GM19438 (cell line): ENCODE measurements around the gene AAMP.
A peak's percentile ranks its signal among the peaks of the same experiment; 100 is the strongest.
"Not testable (repeated sequence)": the region's sequence is repeated elsewhere in the genome, so short reads cannot be mapped to it uniquely, and the experiment has no call there.

Experiments
- ATAC-seq: cut with Tn5 transposase; IDR thresholded peaks from one replicate; pipeline ENCODE4 v1.9.1; 2021; ENCODE audit warnings: low read depth; ENCODE audit not compliant: unreplicated experiment

Gene AAMP

DNA sequence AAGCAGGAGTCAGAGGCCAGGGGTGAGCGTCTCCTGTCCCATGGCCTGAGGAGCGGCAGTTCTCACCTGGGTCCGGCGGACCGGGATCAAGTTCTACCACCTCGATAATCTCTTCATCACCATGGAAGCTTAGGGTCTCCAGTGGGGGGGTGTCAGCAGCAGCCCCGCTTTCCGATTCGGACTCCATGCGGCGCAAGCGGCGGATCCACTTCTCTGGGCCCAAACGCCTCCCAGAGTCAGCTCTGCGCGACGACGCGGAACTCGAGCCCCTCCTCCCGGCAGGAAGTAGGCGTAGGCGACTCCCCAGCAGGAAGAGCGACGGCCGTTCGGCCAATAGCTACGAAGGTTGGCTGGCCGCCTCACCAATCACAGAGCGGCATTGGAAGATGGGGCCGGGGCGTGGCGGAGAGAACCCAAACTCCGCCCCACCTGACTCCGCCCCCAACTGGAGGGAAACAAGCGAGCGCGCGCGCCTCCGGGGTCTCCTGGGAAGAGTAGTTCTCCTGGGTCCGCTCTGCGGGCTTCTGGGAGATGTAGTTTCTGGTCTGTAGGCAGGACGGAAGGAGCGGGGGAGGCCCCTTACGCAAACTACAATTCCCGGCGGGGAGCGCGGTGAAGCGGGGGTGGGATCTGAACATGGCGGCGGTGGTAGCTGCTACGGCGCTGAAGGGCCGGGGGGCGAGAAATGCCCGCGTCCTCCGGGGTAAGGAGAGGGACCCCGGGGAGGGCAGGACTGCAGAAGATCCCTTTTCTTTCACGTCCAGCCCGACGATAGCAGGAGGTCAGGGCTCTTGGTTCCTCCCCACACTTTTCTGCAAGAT lies at the start of gene AAMP, which contains the start of gene PNKD:
TSS of gene AAMP (minus strand) at position 238 of the 821 bp plus-strand sequence. CDS start at position 187, 51 bp downstream.
TSS of gene PNKD (plus strand) at position 620 of the 821 bp plus-strand sequence. CDS start at position 637, 17 bp downstream.
- ATAC-seq, result peak; percentile 87

GRCh38 chr2:218318241-218318640 lies 48.3 kb upstream of the AAMP start:
- ATAC-seq, result no peak

DNA sequence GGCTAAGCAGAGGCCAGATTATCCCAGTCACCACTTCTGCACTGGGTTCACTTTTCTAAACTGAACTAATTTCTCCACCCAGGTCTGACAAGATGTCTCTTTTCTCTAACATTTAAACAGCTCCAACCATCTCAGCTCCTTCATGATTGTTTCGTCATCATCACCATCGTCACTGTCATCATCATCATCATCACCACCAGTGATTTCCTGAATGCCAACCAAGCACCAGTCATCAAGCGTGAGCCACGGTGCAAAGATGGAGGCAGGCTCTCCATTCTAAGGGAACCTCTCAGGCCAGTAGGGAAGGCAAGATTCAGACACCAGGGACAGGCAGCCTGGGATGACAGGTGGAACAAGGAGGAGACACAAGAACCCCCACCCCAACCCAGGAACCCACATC lies 47.9 kb upstream of the AAMP start:
- no peak for ATAC-seq

- no peak for ATAC-seq
Measured at GRCh38 chr2:218317303-218317630, 47.3 kb upstream of the AAMP start.

DNA sequence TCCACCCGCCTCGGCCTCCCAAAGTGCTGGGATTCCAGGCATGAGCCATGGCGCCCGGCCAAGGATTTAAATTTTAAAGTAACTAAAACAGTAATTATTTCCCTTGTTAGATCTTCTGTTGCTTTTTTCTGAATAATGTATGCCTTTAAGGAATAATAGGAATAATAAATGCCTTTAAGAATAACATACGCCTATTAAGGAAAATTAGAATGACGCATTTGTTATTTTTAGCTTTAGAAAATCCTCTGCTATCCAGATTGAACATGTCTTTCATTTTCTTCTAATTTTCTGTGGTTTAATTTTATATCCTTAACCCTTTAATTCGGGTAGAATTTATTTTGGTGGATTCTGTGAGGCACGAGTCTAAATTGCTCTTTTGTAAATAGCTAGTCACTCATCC lies 45.5 kb upstream of the AAMP start:
- ATAC-seq, result no peak

DNA sequence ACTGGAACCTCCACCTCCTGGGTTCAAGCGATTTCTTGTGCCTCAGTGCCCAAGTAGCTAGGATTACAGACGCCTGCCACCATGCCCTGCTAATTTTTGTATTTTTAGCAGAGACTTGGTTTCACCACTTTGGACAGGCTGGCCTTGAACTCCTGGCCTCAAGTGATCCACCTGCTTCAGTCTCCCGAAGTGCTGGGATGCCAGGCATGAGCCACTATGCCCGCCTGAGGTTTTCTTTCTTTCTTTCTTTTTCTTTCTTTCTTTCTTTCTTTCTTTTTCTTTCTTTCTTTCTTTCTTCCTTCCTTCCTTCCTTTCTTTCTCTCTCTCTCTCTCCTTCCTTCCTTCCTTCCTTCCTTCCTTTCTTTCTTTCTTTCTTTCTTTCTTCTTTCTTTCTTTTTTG lies 44.8 kb upstream of the AAMP start:
- not testable (repeated sequence) for ATAC-seq

DNA sequence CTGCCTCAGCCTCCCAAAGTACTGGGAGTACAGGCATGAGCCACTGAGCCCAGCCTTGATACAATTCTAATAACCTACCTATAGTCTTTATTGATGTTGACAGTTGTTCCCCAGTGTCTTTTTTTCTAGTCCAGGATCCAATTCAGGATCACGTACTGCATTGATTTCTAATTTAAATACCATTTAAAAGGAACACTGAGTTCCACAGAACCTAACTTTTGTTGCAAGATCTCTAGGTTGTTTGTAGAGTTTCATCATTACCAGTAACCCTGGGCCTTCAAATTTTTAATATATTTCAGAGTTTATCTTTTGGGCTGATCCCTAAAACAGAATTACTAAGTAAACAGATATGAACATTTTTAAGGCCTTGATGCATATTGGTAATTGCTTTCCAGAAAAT lies 43.4 kb upstream of the AAMP start:
- no peak for ATAC-seq

- ATAC-seq, result no peak
Measured at GRCh38 chr2:218312267-218312756, 42.4 kb upstream of the AAMP start.

DNA sequence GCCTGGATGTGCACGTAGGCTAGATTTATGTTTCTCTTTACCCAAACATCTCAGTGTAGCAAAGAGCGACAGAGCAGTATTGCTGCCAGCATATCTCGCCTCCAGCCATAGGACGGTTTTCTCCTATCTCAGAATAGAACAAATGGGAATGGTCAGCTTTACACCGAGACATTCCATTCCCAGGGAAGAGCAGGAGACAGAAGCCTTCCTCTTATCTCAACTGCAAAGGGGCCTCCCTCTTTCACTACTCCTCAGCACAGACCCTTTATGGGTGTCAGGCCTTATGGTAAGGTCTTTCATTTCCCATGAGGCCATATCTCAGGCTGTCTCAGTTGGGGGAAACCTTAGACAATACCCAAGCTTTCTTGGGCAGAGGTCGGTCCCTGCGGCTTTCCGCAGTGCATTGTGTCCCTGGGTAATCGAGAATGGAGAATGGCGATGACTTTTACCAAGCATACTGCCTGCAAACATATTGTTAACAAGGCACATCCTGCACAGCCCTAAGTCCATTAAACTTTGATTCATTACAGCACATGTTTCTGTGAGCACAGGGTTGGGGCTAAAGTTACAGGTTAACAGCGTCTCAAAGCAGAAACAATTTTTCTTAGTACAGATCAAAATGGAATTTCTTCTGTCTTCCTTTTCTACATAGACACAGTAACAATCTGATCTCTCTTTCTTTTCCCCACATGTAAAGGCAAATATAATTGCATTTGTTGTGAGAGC lies 41.8 kb upstream of the AAMP start:
- not testable (repeated sequence) for ATAC-seq

- no peak for ATAC-seq
Measured at GRCh38 chr2:218310853-218311540, 41.1 kb upstream of the AAMP start.

DNA sequence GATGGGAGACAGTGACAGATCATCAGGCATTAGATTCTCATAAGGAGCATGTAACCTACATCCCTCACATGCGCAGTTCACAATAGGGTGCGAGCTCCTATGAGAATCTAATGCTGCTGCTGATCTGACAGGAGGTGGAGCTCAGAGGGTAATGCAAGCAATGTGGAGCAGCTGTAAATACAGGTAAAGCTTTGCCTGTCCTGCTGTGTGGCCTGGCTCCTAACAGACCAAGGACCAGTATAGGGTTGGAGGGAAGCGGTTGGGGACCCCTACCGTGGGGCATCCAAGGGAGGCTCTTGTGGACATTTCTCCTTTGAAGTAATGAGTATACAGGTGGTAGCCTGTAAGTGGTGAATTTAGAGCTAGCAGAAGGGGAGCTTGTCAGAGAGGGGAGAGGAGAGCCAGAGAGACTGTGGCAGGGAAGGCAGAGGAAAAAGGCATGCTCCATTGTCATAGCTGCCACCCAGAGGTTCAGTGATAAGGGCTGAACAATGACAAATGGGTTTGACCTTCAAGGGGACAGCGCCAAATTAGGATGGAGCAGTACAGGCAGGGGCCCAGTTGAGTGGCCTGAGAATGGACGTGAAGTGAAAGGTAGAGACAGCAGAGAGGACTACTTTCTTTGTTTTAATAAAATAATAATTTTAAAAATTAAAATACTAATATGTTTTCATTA lies 37.6 kb upstream of the AAMP start:
- no peak for ATAC-seq

GRCh38 chr2:218306184-218306920 lies 36.4 kb upstream of the AAMP start:
- no peak for ATAC-seq

- no peak for ATAC-seq
Measured at GRCh38 chr2:218305383-218305782, 35.4 kb upstream of the AAMP start.

- no peak for ATAC-seq
Measured at GRCh38 chr2:218301176-218301819, 31.4 kb upstream of the AAMP start.

GRCh38 chr2:218300141-218300540 lies 30.2 kb upstream of the AAMP start:
- ATAC-seq, result no peak

GRCh38 chr2:218298314-218298875 lies 28.5 kb upstream of the AAMP start:
- no peak for ATAC-seq

DNA sequence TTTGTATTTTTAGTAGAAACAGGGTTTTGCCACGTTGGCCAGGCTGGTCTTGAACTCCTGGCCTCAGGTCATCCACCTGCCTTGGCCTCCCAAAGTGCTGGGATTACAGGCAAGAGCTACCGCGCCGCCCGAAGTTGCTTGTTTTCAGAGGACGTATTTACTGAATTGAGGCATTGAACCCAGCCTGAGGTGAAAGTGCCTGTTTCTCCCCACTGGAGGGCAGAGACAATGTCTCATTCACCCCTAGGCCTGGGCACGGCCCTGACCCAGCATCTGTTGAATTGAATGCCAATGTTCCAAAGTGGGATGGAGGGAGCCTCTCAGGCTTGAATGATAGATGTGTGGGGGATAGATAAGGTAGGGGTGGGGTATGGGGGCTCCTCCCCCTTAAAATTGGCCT lies 26.9 kb upstream of the AAMP start:
- no peak for ATAC-seq

GRCh38 chr2:218296200-218296599 lies 26.3 kb upstream of the AAMP start:
- ATAC-seq, result no peak

DNA sequence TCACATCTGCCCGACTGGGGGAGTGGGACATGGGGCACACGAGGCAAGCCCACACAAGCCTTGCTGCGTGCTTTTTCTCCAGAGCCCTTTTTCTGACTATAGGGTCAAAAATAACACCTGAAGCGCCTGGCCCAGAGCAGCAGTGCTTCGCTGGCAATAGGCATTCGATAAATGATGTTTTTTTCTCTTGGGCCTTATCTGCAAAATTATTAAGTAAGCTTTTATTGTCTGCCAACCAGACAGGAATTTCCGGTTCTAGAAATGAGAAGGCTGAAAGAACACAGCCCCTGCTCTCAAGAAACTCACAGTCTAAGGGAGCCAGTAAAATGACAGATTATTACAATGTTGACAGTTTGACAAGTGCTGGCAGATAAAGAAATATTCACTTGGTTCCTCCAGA lies 25.1 kb upstream of the AAMP start:
- ATAC-seq, result no peak
